ENCODE data around the gene PTPRM. TPM values are rescaled to one million over a fixed set of nuclear protein-coding genes. Genes with fewer than 3 reads are reported as not detected.

The PTPRM gene
- polyA plus RNA-seq, 6 donors from 2014 or later: not detected

- Mint-ChIP-seq H3K4me3 (peak overlapping the region in 1 of 8 donors; percentile 50), H3K27me3 (no peaks in the 10 kb centered on the region), H3K4me1 (no peaks in the 10 kb centered on the region), H3K27ac (no peak overlapping the region), H3K36me3 (no peaks in the 10 kb centered on the region), H3K9me3 (peaks cover 0 to 3% (median 0%) of the 10 kb centered on the region in 7 donors)
- DNase-seq (no peak), ATAC-seq (ENCODE audit: low read depth in 2 of 2) (no peak)
Measured at GRCh38 chr18:7889515-7889914, 322.4 kb downstream of the PTPRM start.

GRCh38 chr18:7890075-7890474 lies 323.0 kb downstream of the PTPRM start:
- Mint-ChIP-seq H3K27me3 (no peaks in the 10 kb centered on the region), H3K4me3 (no peak overlapping the region), H3K36me3 (no peaks in the 10 kb centered on the region), H3K4me1 (no peaks in the 10 kb centered on the region), H3K9me3 (peaks cover 0 to 3% (median 0%) of the 10 kb centered on the region in 7 donors), H3K27ac (no peak overlapping the region)
- no peak for DNase-seq
- ATAC-seq (ENCODE audit: low read depth in 2 of 2): no peak

GRCh38 chr18:7892556-7892955 lies 325.4 kb downstream of the PTPRM start:
- H3K36me3 Mint-ChIP-seq: no peaks in the 10 kb centered on the region
- no peak overlapping the region for H3K27ac Mint-ChIP-seq
- no peak overlapping the region for H3K4me3 Mint-ChIP-seq
- ATAC-seq (ENCODE audit: low read depth in 2 of 2): no peak
- no peaks in the 10 kb centered on the region for H3K4me1 Mint-ChIP-seq
- DNase-seq: no peak
- H3K27me3 Mint-ChIP-seq: no peaks in the 10 kb centered on the region
- peaks cover 0 to 3% (median 0%) of the 10 kb centered on the region in 7 donors for H3K9me3 Mint-ChIP-seq

- peaks cover 0 to 3% (median 0%) of the 10 kb centered on the region in 7 donors for H3K9me3 Mint-ChIP-seq
Measured at GRCh38 chr18:7894592-7894991, 327.5 kb downstream of the PTPRM start.

GRCh38 chr18:7895346-7895745 lies 328.2 kb downstream of the PTPRM start:
- DNase-seq (no peak), ATAC-seq (ENCODE audit: low read depth in 2 of 2) (no peak)
- Mint-ChIP-seq H3K4me3 (no peak overlapping the region), H3K27ac (peak overlapping the region in 1 of 6 donors; percentile 42), H3K4me1 (no peaks in the 10 kb centered on the region), H3K27me3 (no peaks in the 10 kb centered on the region), H3K9me3 (peaks cover 0 to 3% (median 0%) of the 10 kb centered on the region in 7 donors), H3K36me3 (no peaks in the 10 kb centered on the region)

More at GRCh38 chr18:7894592-7894991, 327.5 kb downstream of the PTPRM start:
- no peaks in the 10 kb centered on the region for H3K27me3 Mint-ChIP-seq
- no peaks in the 10 kb centered on the region for H3K36me3 Mint-ChIP-seq
- DNase-seq (no peak), ATAC-seq (ENCODE audit: low read depth in 2 of 2) (no peak)
- H3K4me3 Mint-ChIP-seq: no peak overlapping the region
- no peaks in the 10 kb centered on the region for H3K4me1 Mint-ChIP-seq
- H3K27ac Mint-ChIP-seq: no peak overlapping the region

GRCh38 chr18:7896161-7896560 lies 329.0 kb downstream of the PTPRM start:
- peaks cover 0 to 3% (median 0%) of the 10 kb centered on the region in 7 donors for H3K9me3 Mint-ChIP-seq
- H3K4me1 Mint-ChIP-seq: no peaks in the 10 kb centered on the region
- no peaks in the 10 kb centered on the region for H3K27me3 Mint-ChIP-seq
- DNase-seq (no peak), ATAC-seq (ENCODE audit: low read depth in 2 of 2) (no peak)
- H3K27ac Mint-ChIP-seq: no peak overlapping the region
- no peak overlapping the region for H3K4me3 Mint-ChIP-seq
- no peaks in the 10 kb centered on the region for H3K36me3 Mint-ChIP-seq

GRCh38 chr18:7896805-7897518 lies 329.8 kb downstream of the PTPRM start:
- Mint-ChIP-seq H3K4me3 (no peak overlapping the region), H3K36me3 (no peaks in the 10 kb centered on the region), H3K27me3 (no peaks in the 10 kb centered on the region), H3K4me1 (no peaks in the 10 kb centered on the region), H3K9me3 (peaks cover 0 to 3% (median 0%) of the 10 kb centered on the region in 7 donors), H3K27ac (no peak overlapping the region)
- DNase-seq (no peak), ATAC-seq (ENCODE audit: low read depth in 2 of 2) (no peak)

- no peaks in the 10 kb centered on the region for H3K36me3 Mint-ChIP-seq
- no peak for ATAC-seq (ENCODE audit: low read depth in 2 of 2)
- peaks cover 0 to 4% (median 0%) of the 10 kb centered on the region in 7 donors for H3K9me3 Mint-ChIP-seq
- H3K27ac Mint-ChIP-seq: no peak overlapping the region
- H3K4me3 Mint-ChIP-seq: no peak overlapping the region
- H3K27me3 Mint-ChIP-seq: no peaks in the 10 kb centered on the region
- DNase-seq: no peak
- no peaks in the 10 kb centered on the region for H3K4me1 Mint-ChIP-seq
Measured at GRCh38 chr18:7898181-7898580, 331.1 kb downstream of the PTPRM start.

- H3K4me3 Mint-ChIP-seq: no peak overlapping the region
- H3K27ac Mint-ChIP-seq: no peak overlapping the region
- DNase-seq (no peak), ATAC-seq (ENCODE audit: low read depth in 2 of 2) (no peak)
- H3K36me3 Mint-ChIP-seq: no peaks in the 10 kb centered on the region
- H3K27me3 Mint-ChIP-seq: no peaks in the 10 kb centered on the region
- H3K4me1 Mint-ChIP-seq: no peaks in the 10 kb centered on the region
- H3K9me3 Mint-ChIP-seq: peaks cover 0 to 4% (median 0%) of the 10 kb centered on the region in 7 donors
Measured at GRCh38 chr18:7899078-7899477, 332.0 kb downstream of the PTPRM start.

GRCh38 chr18:7900091-7900490 lies 333.0 kb downstream of the PTPRM start:
- Mint-ChIP-seq H3K4me1 (no peaks in the 10 kb centered on the region), H3K9me3 (peaks cover 0 to 4% (median 0%) of the 10 kb centered on the region in 7 donors), H3K36me3 (no peaks in the 10 kb centered on the region), H3K27me3 (no peaks in the 10 kb centered on the region), H3K4me3 (no peak overlapping the region), H3K27ac (no peak overlapping the region)
- no peak for DNase-seq
- ATAC-seq (ENCODE audit: low read depth in 2 of 2): no peak

- Mint-ChIP-seq H3K9me3 (peaks cover 0 to 4% (median 0%) of the 10 kb centered on the region in 7 donors), H3K4me3 (no peak overlapping the region), H3K36me3 (no peaks in the 10 kb centered on the region), H3K4me1 (no peaks in the 10 kb centered on the region), H3K27me3 (no peaks in the 10 kb centered on the region), H3K27ac (no peak overlapping the region)
- no peak for DNase-seq
- no peak for ATAC-seq (ENCODE audit: low read depth in 2 of 2)
Measured at GRCh38 chr18:7901657-7902056, 334.5 kb downstream of the PTPRM start.

GRCh38 chr18:7902399-7902839 lies 335.3 kb downstream of the PTPRM start:
- DNase-seq (no peak), ATAC-seq (ENCODE audit: low read depth in 2 of 2) (no peak)
- Mint-ChIP-seq H3K27me3 (no peaks in the 10 kb centered on the region), H3K4me1 (no peaks in the 10 kb centered on the region), H3K4me3 (no peak overlapping the region), H3K9me3 (peaks cover 0 to 4% (median 0%) of the 10 kb centered on the region in 7 donors), H3K27ac (no peak overlapping the region), H3K36me3 (no peaks in the 10 kb centered on the region)

- H3K36me3 Mint-ChIP-seq: no peaks in the 10 kb centered on the region
- H3K27me3 Mint-ChIP-seq: no peaks in the 10 kb centered on the region
- ATAC-seq (ENCODE audit: low read depth in 2 of 2) (no peak), DNase-seq (no peak)
- no peak overlapping the region for H3K4me3 Mint-ChIP-seq
- peaks cover 0 to 4% (median 0%) of the 10 kb centered on the region in 7 donors for H3K9me3 Mint-ChIP-seq
- H3K27ac Mint-ChIP-seq: no peak overlapping the region
- H3K4me1 Mint-ChIP-seq: no peaks in the 10 kb centered on the region
Measured at GRCh38 chr18:7904529-7904928, 337.4 kb downstream of the PTPRM start.

- Mint-ChIP-seq H3K36me3 (no peaks in the 10 kb centered on the region), H3K9me3 (no peaks in the 10 kb centered on the region), H3K27ac (no peak overlapping the region), H3K4me3 (no peak overlapping the region), H3K4me1 (no peaks in the 10 kb centered on the region), H3K27me3 (no peaks in the 10 kb centered on the region)
- DNase-seq (no peak), ATAC-seq (ENCODE audit: low read depth in 2 of 2) (no peak)
Measured at GRCh38 chr18:7908681-7909299, 341.7 kb downstream of the PTPRM start.

All from naive B cell (primary cell).